Thoracic aorta (tissue), 2 donors: ENCODE measurements around the gene ACTN4. TPM values are rescaled to one million over a fixed set of nuclear protein-coding genes. Genes with fewer than 3 reads are reported as not detected.
"Not testable (repeated sequence)": the region's sequence is repeated elsewhere in the genome, so short reads cannot be mapped to it uniquely, and the experiment has no call there.

ENCODE experiments used
- ATAC-seq: fragments of 150-250 bp; one replicate; pipeline ENCODE4 v1.8.0; 2017; ENCODE audit warnings: low read depth; ENCODE audit not compliant: insufficient number of reproducible peaks, low FRiP score
- DNase-seq: peaks from one replicate; pipeline ENCODE4 v3.0.0-alpha.2; 2020; ENCODE audit warnings: low spot score
- H3K27ac ChIP-seq, 2 donors: fragments of 200-600 bp; sonication (generic); 1 replicate in 1 of 2; 2 replicates in 1 of 2; pipeline ENCODE4 v1.5.1; 2016; ENCODE audit warnings: mild to moderate bottlenecking in 2 of 2, moderate library complexity in 2 of 2
- H3K27me3 ChIP-seq: fragments of 200-600 bp; sonication (generic); replicated peaks from 2 replicates; pipeline ENCODE4 v1.6.0; 2016; ENCODE audit warnings: mild to moderate bottlenecking; ENCODE audit not compliant: insufficient read depth
- H3K36me3 ChIP-seq: fragments of 200-600 bp; sonication (generic); one replicate; pipeline ENCODE4 v1.5.1; 2016
- H3K4me1 ChIP-seq, 2 donors: fragments of 200-600 bp; sonication (generic); 1 replicate in 1 of 2; 2 replicates in 1 of 2; pipeline versions ENCODE4 v1.5.1 to v1.6.0; 2016; ENCODE audit warnings: low read depth in 2 of 2, mild to moderate bottlenecking in 1 of 2; ENCODE audit not compliant: control insufficient read depth in 1 of 2
- H3K4me3 ChIP-seq: fragments of 200-600 bp; sonication (generic); 2 replicates; pipeline ENCODE4 v1.5.1; 2016; ENCODE audit warnings: mild to moderate bottlenecking
- H3K9me3 ChIP-seq: fragments of 200-600 bp; sonication (generic); 2 replicates; pipeline ENCODE4 v1.5.1; 2016
- total RNA-seq, 2 donors: library from RNA; depleted of rRNA; stranded (reverse); fragments of >200 nt; gene quantifications; one replicate each; pipeline versions ENCODE4 v1.1.0 to v1.2.3, GENCODE V29; 2016
- TF ChIP-seq, protein P1 (sequence below): fragments of 200-600 bp; sonication (generic); IDR thresholded peaks from one replicate; pipeline ENCODE4 v1.5.1; 2019; ENCODE audit warnings: antibody characterized with exemption

ACTN4 gene
- total RNA-seq, 2 donors from 2014 or later: 668 to 1,387 TPM

DNA sequence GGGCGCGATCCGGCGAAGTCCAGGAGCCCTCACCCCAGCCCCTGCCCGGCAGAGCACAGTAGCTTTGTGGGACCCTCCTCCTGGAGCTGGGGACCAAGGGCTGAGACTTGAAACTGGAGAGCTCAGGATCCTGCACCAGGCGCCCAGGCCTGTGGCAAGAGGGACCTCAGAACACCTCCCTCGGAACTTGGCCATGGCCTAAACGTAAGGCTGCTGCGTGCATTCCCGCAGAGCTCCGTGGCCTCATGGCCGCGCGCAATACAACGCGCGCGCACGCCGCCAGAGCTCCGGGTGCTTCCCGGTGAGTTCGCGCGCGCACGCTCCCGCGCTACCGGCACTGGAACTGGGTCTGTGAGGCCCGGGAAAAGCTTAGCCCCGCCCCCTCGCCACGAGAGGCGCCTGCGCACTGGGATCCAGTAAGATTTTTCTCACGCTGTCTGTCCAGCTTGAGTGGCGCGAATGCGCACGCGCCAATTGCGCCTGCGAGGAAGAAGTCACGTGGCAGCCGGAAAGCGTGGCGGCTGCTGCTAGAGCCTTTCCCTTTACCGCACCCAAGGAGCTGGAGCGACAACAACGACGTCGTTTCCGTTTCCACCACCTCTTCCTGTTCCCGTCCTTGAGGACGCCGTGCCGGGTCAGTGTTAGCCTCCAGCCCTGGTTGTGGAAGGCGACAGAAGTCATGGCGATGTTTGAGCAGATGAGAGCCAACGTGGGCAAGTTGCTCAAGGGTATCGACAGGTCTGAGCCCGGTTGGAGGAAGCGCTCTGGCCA lies 28.7 kb upstream of the ACTN4 start, which contains the start of gene EIF3K:
Gene EIF3K (plus strand): TSS at position 599 of the 771 bp plus-strand sequence. CDS start 81 bp downstream, at position 680.
- peak within 1 kb of the TSS; percentile 99 for H3K4me3 ChIP-seq
- peaks cover 10 to 18% of the 10 kb centered on the region in 2 donors for H3K4me1 ChIP-seq
- peak; percentile 98 for ATAC-seq
- TF ChIP-seq, protein P1, sequence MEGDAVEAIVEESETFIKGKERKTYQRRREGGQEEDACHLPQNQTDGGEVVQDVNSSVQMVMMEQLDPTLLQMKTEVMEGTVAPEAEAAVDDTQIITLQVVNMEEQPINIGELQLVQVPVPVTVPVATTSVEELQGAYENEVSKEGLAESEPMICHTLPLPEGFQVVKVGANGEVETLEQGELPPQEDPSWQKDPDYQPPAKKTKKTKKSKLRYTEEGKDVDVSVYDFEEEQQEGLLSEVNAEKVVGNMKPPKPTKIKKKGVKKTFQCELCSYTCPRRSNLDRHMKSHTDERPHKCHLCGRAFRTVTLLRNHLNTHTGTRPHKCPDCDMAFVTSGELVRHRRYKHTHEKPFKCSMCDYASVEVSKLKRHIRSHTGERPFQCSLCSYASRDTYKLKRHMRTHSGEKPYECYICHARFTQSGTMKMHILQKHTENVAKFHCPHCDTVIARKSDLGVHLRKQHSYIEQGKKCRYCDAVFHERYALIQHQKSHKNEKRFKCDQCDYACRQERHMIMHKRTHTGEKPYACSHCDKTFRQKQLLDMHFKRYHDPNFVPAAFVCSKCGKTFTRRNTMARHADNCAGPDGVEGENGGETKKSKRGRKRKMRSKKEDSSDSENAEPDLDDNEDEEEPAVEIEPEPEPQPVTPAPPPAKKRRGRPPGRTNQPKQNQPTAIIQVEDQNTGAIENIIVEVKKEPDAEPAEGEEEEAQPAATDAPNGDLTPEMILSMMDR: no peak
- peaks cover 29% of the 10 kb centered on the region for H3K36me3 ChIP-seq
- H3K27ac ChIP-seq: peak within 1 kb of the TSS; percentile 74 to 84
- no peaks in the 10 kb centered on the region for H3K9me3 ChIP-seq
- peak; percentile 91 for DNase-seq
- no peaks in the 10 kb centered on the region for H3K27me3 ChIP-seq

DNA sequence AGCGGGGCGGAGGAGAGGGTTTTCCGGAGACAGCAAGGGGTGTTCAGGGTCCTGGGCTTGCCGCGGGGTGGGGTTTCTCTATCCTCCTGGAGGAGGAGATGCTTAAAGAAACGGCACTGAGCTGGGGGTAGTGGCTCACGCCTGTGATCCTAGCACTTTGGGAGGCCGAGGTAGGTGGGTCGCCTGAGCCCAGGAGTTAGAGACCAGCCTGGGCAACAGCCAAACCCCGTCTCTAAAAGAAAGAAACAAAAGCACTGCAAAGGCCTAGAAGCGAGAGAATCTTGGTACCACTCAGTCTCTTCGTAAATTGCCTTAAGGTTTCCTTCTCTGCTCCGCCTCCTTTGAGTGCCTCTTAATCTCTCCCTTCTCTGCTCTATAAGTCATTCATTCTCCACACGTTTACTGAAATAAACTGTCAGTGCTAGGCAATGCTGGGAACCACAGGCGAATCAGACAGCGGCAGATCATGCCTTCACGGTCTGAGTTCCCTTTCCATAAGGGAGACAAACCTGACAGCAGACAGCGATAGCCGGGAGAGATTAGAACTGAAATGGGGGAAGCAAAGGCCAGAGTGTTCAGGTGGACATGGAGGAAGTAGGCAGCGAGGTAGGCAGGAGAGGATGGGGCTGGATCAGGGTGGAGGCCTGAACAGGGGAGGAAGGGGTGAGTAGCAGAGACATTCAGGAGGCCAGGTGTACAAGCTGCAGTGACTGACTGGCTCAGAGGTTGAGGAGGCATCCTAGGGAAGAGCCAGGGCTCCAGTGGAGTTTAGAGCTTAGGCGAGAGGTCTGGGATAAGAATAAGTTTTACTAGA lies 27.9 kb upstream of the ACTN4 start:
- Histone ChIP-seq H3K27ac (peak overlapping the region; percentile 74 to 84), H3K36me3 (peaks cover 37% of the 10 kb centered on the region), H3K9me3 (no peaks in the 10 kb centered on the region), H3K27me3 (no peaks in the 10 kb centered on the region), H3K4me3 (peak overlapping the region; percentile 99), H3K4me1 (peaks cover 10 to 18% of the 10 kb centered on the region in 2 donors)
- ATAC-seq (no peak), DNase-seq (no peak)
- TF ChIP-seq, protein P1: no peak

GRCh38 chr19:38624822-38625221 lies 22.6 kb upstream of the ACTN4 start:
- TF ChIP-seq, protein P1: no peak
- Histone ChIP-seq H3K4me3 (no peak overlapping the region), H3K27me3 (no peaks in the 10 kb centered on the region), H3K9me3 (no peaks in the 10 kb centered on the region), H3K27ac (no peak overlapping the region), H3K36me3 (peaks cover 70% of the 10 kb centered on the region), H3K4me1 (peaks cover under 1 to 5% of the 10 kb centered on the region in 2 donors)
- ATAC-seq (no peak), DNase-seq (no peak)

DNA sequence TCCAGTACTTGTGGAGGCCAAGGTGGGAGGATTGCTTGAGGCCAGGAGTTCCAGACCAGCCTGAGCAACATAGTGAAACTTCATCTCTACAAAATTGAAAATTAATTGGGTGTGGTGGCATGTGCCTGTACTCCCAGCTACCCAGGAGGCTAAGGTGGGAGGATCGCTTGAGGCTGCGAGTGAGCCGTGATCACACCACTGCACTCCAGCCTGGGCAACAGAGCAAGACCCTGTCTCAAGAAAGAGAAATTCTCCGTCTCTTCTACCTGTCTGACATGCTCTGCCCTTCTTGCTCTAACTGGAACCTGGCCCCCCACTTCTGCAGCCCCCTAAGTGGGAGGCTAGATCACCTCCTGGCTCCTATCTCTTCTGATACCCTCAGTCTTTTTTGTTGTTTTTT lies 21.0 kb upstream of the ACTN4 start:
- DNase-seq: no peak
- no peaks in the 10 kb centered on the region for H3K4me1 ChIP-seq
- no peak overlapping the region for H3K27ac ChIP-seq
- H3K9me3 ChIP-seq: no peaks in the 10 kb centered on the region
- ATAC-seq: no peak
- TF ChIP-seq, protein P1: no peak
- H3K27me3 ChIP-seq: no peaks in the 10 kb centered on the region
- H3K36me3 ChIP-seq: peaks cover 65% of the 10 kb centered on the region
- H3K4me3 ChIP-seq: no peak overlapping the region

DNA sequence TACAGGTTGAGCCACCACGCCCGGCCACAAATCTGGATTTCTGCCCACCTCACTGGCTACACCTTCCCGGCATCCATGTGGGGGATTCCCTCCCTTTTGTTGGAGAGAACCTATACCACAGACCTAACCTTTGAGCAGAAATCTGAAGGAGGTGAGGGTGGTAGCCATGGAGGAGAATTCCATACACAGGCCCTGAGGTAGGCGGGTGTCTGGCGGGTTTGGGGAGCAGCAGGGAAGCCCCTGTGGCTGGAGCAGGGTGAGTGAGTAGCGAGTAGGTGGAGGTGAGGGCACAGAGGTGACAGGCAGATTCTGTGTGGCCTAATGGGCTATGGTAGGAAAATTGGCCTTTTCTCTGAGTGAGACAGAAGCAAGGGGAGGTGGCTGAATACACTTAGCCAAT lies 17.9 kb upstream of the ACTN4 start:
- no peak overlapping the region for H3K27ac ChIP-seq
- no peaks in the 10 kb centered on the region for H3K9me3 ChIP-seq
- H3K4me1 ChIP-seq: peaks cover 0 to 6% of the 10 kb centered on the region in 2 donors
- H3K36me3 ChIP-seq: peaks cover 49% of the 10 kb centered on the region
- ATAC-seq (no peak), DNase-seq (no peak)
- TF ChIP-seq, protein P1: no peak
- no peaks in the 10 kb centered on the region for H3K27me3 ChIP-seq
- no peak overlapping the region for H3K4me3 ChIP-seq

DNA sequence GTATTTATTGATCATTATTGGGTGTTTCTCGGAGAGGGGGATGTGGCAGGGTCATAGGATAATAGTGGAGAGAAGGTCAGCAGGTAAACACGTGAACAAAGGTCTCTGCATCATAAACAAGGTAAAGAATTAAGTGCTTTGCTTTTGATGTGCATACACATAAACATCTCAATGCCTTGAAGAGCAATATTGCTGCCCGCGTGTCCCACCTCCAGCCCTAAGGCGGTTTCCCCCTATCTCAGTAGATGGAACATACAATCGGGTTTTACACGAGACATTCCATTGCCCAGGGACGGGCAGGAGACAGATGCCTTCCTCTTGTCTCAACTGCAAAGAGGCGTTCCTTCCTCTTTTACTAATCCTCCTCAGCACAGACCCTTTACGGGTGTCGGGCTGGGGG lies 16.1 kb upstream of the ACTN4 start:
- H3K4me3 ChIP-seq, H3K9me3 ChIP-seq, H3K27me3 ChIP-seq, ATAC-seq, H3K27ac ChIP-seq, DNase-seq, H3K4me1 ChIP-seq: not testable (repeated sequence)
- peaks cover 41% of the 10 kb centered on the region for H3K36me3 ChIP-seq

DNA sequence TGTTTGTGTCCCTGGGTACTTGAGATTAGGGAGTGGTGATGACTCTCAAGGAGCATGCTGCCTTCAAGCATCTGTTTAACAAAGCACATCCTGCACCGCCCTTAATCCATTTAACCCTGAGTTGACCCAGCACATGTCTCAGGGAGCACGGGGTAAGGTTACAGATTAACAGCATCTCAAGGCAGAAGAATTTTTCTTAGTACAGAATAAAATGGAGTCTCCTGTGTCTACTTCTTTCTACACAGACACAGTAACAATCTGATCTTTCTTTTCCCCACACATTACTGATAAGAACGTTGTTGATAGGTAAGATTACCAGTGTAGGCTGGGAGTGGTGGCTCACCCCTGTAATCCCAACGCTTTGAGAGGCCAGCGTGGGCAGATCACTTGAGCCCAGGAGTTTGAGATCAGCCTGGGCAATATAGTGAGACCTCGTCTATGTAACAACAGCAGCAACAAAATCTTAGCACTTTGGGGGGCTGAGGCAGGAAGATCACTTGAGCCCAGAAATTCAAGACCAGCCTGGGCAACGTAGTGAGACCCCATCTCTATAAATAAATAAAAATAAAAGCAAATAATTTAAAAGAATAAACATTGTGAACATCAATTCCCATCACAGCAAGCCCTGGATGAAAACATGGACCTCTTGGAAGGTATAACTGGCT lies 15.5 kb upstream of the ACTN4 start:
- H3K27ac ChIP-seq, H3K27me3 ChIP-seq, H3K4me3 ChIP-seq, DNase-seq, H3K4me1 ChIP-seq, ATAC-seq, H3K9me3 ChIP-seq: not testable (repeated sequence)
- H3K36me3 ChIP-seq: peaks cover 36% of the 10 kb centered on the region
